Posterior cingulate gyrus (tissue), 11 donors: ENCODE measurements around the gene GOLGA3.
A peak's percentile ranks its signal among the peaks of the same experiment; 100 is the strongest.
"Not testable (repeated sequence)": the region's sequence is repeated elsewhere in the genome, so short reads cannot be mapped to it uniquely, and the experiment has no call there.

Experiments used
- DNase-seq, 10 donors: peaks; one replicate each; pipeline versions ENCODE4 v3.0.0 to v3.0.0-alpha.2; 2020 to 2021; ENCODE audit warnings: mixed read lengths in 3 of 10
- intact Hi-C: fragments of 100-400 bp; cut with DNase I; formaldehyde crosslinking; loops from one replicate; pipeline ENCODE4 v1.15.1; 2023

The GOLGA3 gene

GRCh38 chr12:132847363-132848356 is 19.0 kb upstream of the GOLGA3 start:
- peak in 2 of 10 donors; percentile 78 to 81 for DNase-seq
- intact Hi-C loops = no loop called here

GRCh38 chr12:132844681-132845080 is 16.0 kb upstream of the GOLGA3 start:
- intact Hi-C loops = not testable (repeated sequence)

GRCh38 chr12:132842449-132843045 is 13.9 kb upstream of the GOLGA3 start:
- DNase-seq = peak in 1 of 10 donors; percentile 67
- intact Hi-C loops = no loop called here

More at GRCh38 chr12:132844681-132845080, 16.0 kb upstream of the GOLGA3 start:
- DNase-seq = peak in 2 of 10 donors; percentile 27 to 79

GRCh38 chr12:132841151-132841550 is 12.5 kb upstream of the GOLGA3 start:
- peak in 1 of 10 donors; percentile 52 for DNase-seq
- intact Hi-C loops = no loop called here

- peak in 1 of 10 donors; percentile 69 for DNase-seq
Measured at GRCh38 chr12:132840536-132840935, 11.9 kb upstream of the GOLGA3 start.

GRCh38 chr12:132839558-132840235 is 11.0 kb upstream of the GOLGA3 start:
- peak in 1 of 10 donors; percentile 72 for DNase-seq
- intact Hi-C loops = no loop called here

More at GRCh38 chr12:132840536-132840935, 11.9 kb upstream of the GOLGA3 start:
- intact Hi-C loops = no loop called here

- intact Hi-C loops = no loop called here
- DNase-seq = peak in 1 of 10 donors; percentile 57
Measured at GRCh38 chr12:132838410-132839080, 9.9 kb upstream of the GOLGA3 start.

- intact Hi-C loops = no loop called here
- DNase-seq = peak in 1 of 10 donors; percentile 73
Measured at GRCh38 chr12:132837693-132838409, 9.2 kb upstream of the GOLGA3 start.

- DNase-seq = peak in 1 of 10 donors; percentile 37
- intact Hi-C loops = no loop called here
Measured at GRCh38 chr12:132836795-132837331, 8.2 kb upstream of the GOLGA3 start.

GRCh38 chr12:132836230-132836629 is 7.6 kb upstream of the GOLGA3 start:
- DNase-seq = peak in 1 of 10 donors; percentile 73
- intact Hi-C loops = not testable (repeated sequence)

GRCh38 chr12:132835076-132836025 is 6.7 kb upstream of the GOLGA3 start:
- DNase-seq = peak in 1 of 10 donors; percentile 60
- intact Hi-C loops = no loop called here

GRCh38 chr12:132834181-132834711 is 5.6 kb upstream of the GOLGA3 start:
- intact Hi-C loops = no loop called here
- DNase-seq = peak in 1 of 10 donors; percentile 51

GRCh38 chr12:132833341-132833740 is 4.7 kb upstream of the GOLGA3 start:
- DNase-seq = peak in 2 of 10 donors; percentile 52 to 74
- intact Hi-C loops = no loop called here

GRCh38 chr12:132831771-132832170 is 3.1 kb upstream of the GOLGA3 start:
- DNase-seq = peak in 2 of 10 donors; percentile 17 to 20
- intact Hi-C loops = no loop called here

- peak in 4 of 10 donors; percentile 26 to 90 (median 82) for DNase-seq
- intact Hi-C loops = no loop called here
Measured at GRCh38 chr12:132827763-132828703, 636 bp downstream of the GOLGA3 start.

- intact Hi-C loops = no loop called here
Measured at GRCh38 chr12:132825861-132826260, 2.8 kb downstream of the GOLGA3 start.

GRCh38 chr12:132825089-132825488 is 3.6 kb downstream of the GOLGA3 start:
- intact Hi-C loops = no loop called here
- DNase-seq = peak in 2 of 10 donors; percentile 22 to 49

More at GRCh38 chr12:132825861-132826260, 2.8 kb downstream of the GOLGA3 start:
- DNase-seq = peak in 2 of 10 donors; percentile 36 to 59
